ENCODE measurements around the gene STRIP2. TPM values are rescaled to one million over a fixed set of nuclear protein-coding genes. Genes with fewer than 3 reads are reported as not detected.

STRIP2 gene
- total RNA-seq, 1 donor from 2014 or later, result 9.1 TPM

DNA sequence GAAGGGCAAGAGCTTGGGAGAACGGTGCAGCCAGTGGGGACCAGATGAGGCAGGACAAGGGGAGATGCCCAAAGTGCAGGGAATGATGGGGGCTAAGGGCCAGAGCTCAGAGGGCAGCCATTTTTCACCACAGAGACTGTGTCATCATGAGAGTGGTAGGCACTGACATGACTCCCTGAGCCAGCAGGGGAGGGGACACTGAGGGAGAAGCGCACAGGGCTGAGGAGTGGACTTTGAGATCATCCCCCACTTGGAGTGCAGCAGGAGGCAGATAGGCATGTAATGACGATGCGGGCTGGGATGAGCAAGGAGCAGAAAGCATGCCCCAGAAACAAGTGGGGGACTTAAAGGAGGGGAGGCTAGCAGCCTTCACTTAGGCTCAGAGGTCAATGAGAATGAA, 62.9 kb downstream of the STRIP2 start:
- Mint-ChIP-seq H3K27ac (ENCODE audit: unreplicated experiment) (no peak overlapping the region), H3K4me3 (ENCODE audit: unreplicated experiment) (no peak overlapping the region), H3K27me3 (ENCODE audit: unreplicated experiment) (peaks cover 10% of the 10 kb centered on the region), H3K4me1 (ENCODE audit: unreplicated experiment) (peaks cover 9% of the 10 kb centered on the region), H3K36me3 (ENCODE audit: low read depth, unreplicated experiment) (no peaks in the 10 kb centered on the region), H3K9me3 (ENCODE audit: unreplicated experiment) (no peaks in the 10 kb centered on the region)
- TF ChIP-seq CTCF (IDR thresholded peaks at IDR 0.05; ENCODE audit: unreplicated experiment), result no peak
- DNase-seq (ENCODE audit: low spot score), result no peak

- Mint-ChIP-seq H3K4me3 (ENCODE audit: unreplicated experiment) (no peak overlapping the region), H3K36me3 (ENCODE audit: low read depth, unreplicated experiment) (no peaks in the 10 kb centered on the region), H3K27ac (ENCODE audit: unreplicated experiment) (no peak overlapping the region)
These were observed 63.8 kb downstream of the STRIP2 start for GRCh38 chr7:129498021-129498420.

DNA sequence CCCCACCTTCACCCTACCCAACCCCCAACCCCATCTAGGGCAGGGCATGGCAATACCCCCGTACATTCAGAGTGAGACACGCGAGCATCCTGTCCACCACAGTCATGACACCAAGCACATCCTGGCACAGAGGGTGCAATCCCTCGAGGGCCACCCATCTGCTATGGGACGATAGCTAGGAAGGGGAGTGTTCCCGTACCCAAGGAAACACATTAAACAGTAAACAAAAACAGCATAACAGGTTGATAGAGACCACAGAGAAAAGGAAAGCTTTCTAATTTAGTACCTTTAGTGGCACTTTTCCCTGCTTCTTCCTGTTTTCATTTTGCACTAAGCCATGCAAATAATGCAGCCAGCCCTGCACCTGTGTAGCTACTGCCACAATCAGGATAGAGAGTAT, 65.8 kb downstream of the STRIP2 start:
- TF ChIP-seq CTCF (IDR thresholded peaks at IDR 0.05; ENCODE audit: unreplicated experiment), result no peak
- peaks cover 9% of the 10 kb centered on the region for H3K4me1 Mint-ChIP-seq (ENCODE audit: unreplicated experiment)
- no peak overlapping the region for H3K4me3 Mint-ChIP-seq (ENCODE audit: unreplicated experiment)
- H3K9me3 Mint-ChIP-seq (ENCODE audit: unreplicated experiment), result no peaks in the 10 kb centered on the region
- peak overlapping the region; percentile 59 for H3K27ac Mint-ChIP-seq (ENCODE audit: unreplicated experiment)
- no peak for DNase-seq (ENCODE audit: low spot score)
- peaks cover 5% of the 10 kb centered on the region for H3K36me3 Mint-ChIP-seq (ENCODE audit: low read depth, unreplicated experiment)
- peaks cover 17% of the 10 kb centered on the region for H3K27me3 Mint-ChIP-seq (ENCODE audit: unreplicated experiment)

More at GRCh38 chr7:129498021-129498420, 63.8 kb downstream of the STRIP2 start:
- no peak for DNase-seq (ENCODE audit: low spot score)
- Mint-ChIP-seq H3K27me3 (ENCODE audit: unreplicated experiment) (peaks cover 10% of the 10 kb centered on the region), H3K9me3 (ENCODE audit: unreplicated experiment) (no peaks in the 10 kb centered on the region), H3K4me1 (ENCODE audit: unreplicated experiment) (peaks cover 4% of the 10 kb centered on the region)
- no peak for TF ChIP-seq CTCF (IDR thresholded peaks at IDR 0.05; ENCODE audit: unreplicated experiment)

DNA sequence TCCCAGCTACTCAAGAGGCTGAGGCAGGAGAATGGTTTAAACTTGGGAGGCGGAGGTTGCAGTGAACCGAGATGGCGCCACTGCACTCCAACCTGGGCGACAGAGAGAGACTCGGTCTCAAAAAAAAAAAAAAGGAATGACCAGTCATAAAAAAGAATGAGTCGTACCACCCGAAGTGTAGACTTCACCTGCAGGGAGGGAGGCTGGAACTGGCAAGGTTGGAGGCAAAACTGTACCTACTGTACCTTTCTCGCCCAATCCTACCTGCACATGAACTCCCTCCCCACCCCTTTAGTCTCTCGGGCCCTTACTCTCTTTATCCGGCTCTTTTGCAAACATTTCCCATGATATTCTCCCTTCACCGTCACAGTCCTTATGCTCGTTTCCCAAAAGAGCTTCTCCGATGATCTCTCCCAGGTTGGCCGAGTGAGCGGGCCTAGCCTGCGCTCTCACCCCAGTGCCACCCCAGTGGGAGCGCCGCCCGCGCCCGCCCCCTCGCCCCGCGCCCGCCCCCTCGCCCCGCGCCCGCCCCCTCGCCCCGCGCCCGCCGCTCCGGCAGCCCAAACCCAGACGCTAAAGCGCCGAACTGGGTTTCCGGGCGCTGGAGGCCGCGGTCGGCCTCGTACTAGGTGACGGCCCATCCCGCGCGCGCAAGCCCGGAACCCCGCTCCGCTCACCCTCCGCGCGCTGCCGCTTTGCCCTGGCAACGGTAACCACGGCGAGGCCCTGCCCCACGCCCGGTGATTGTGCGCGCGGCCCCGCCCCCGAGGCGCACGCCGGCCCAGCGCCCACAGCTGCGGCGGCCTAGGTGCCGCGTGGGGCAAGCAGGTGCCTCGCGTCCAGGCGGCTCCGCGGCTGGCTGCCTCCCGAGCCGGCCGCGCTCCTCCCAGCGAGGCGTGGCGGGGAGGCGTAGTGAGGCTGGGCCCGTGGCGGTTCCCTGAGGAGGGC, 67.8 kb downstream of the STRIP2 start, which contains the start of gene SMKR1:
Gene SMKR1 (plus strand): TSS at position 772 of the 948 bp plus-strand sequence. CDS start 294 bp downstream, outside the sequence.
- Mint-ChIP-seq H3K27ac (ENCODE audit: unreplicated experiment) (peak within 1 kb of the TSS; percentile 76), H3K4me1 (ENCODE audit: unreplicated experiment) (peaks cover 9% of the 10 kb centered on the region), H3K27me3 (ENCODE audit: unreplicated experiment) (peaks cover 17% of the 10 kb centered on the region), H3K4me3 (ENCODE audit: unreplicated experiment) (peak within 1 kb of the TSS; percentile 86), H3K9me3 (ENCODE audit: unreplicated experiment) (no peaks in the 10 kb centered on the region), H3K36me3 (ENCODE audit: low read depth, unreplicated experiment) (peaks cover 5% of the 10 kb centered on the region)
- peak; percentile 74 for DNase-seq (ENCODE audit: low spot score)
- no peak for TF ChIP-seq CTCF (IDR thresholded peaks at IDR 0.05; ENCODE audit: unreplicated experiment)
